Lower leg skin (tissue), 3 donors: ENCODE measurements around the gene KNOP1.

ENCODE experiments used
- CTCF ChIP-seq, 3 donors: fragments of 450-650 bp; IDR thresholded peaks; one replicate each; pipeline ENCODE4 v1.5.1; 2016; ENCODE audit warnings: antibody characterized with exemption in 3 of 3, mild to moderate bottlenecking in 3 of 3, moderate library complexity in 2 of 3
- POLR2A ChIP-seq, 2 donors: fragments of 450-650 bp; IDR thresholded peaks; one replicate each; pipeline ENCODE4 v1.6.1; 2016 to 2017; ENCODE audit warnings: antibody characterized with exemption in 2 of 2, mild to moderate bottlenecking in 1 of 2, moderate library complexity in 1 of 2

GRCh38 chr16:19699472-19699871 is 18.6 kb downstream of the KNOP1 start:
- TF ChIP-seq CTCF (IDR thresholded peaks at IDR 0.05) = no peak
- no peak for TF ChIP-seq POLR2A (IDR thresholded peaks at IDR 0.05)
